Transverse colon (tissue), 4 donors: ENCODE data around the gene TULP3.

Experiments used
- CTCF ChIP-seq, 5 experiments: fragments of 200-600 bp in 3 of 5; fragments of 450-650 bp in 2 of 5; sonication (generic) in 3 of 5; IDR thresholded peaks; 1 replicate in 2 of 5; 2 replicates in 3 of 5; pipeline ENCODE4 v1.5.1; 2016 to 2017; ENCODE audit warnings: antibody characterized with exemption in 5 of 5, inconsistent platforms in 3 of 5, mild to moderate bottlenecking in 2 of 5, moderate library complexity in 1 of 5
- POLR2A ChIP-seq: fragments of 450-650 bp; IDR thresholded peaks from one replicate; pipeline ENCODE4 v1.6.1; 2016; ENCODE audit warnings: antibody characterized with exemption, mild to moderate bottlenecking, moderate library complexity
- POLR2AphosphoS5 ChIP-seq, 3 donors: sonication (generic); formaldehyde crosslinking; IDR thresholded peaks; one replicate each; pipeline ENCODE4 v1.6.1; 2016; ENCODE audit warnings: antibody characterized with exemption in 3 of 3

- no peak for TF ChIP-seq CTCF (IDR thresholded peaks at IDR 0.05)
- no peak for TF ChIP-seq POLR2AphosphoS5 (IDR thresholded peaks at IDR 0.05)
- TF ChIP-seq POLR2A = no peak
These were observed 33.7 kb upstream of the TULP3 start, which contains the start of gene TEX52 for GRCh38 chr12:2857021-2857431.
